Neural cell (in vitro differentiated cells): ENCODE results near the gene RHOT2. TPM values are rescaled to one million over a fixed set of nuclear protein-coding genes. Genes with fewer than 3 reads are reported as not detected.

Source experiments
- H2AFZ ChIP-seq: fragments of 200-600, 300-800 bp; sonication (generic), shearing (Covaris generic); 2 replicates; pipeline ENCODE4 v1.6.0; 2014; ENCODE audit warnings: low read depth, mild to moderate bottlenecking, antibody characterized with exemption, low read length, moderate library complexity
- H3F3A ChIP-seq: fragments of 200-600 bp; shearing (Covaris generic); 2 replicates; pipeline ENCODE4 v1.6.1; 2016; ENCODE audit warnings: mild to moderate bottlenecking, moderate library complexity, mixed read lengths, antibody characterized with exemption, low read length; ENCODE audit not compliant: insufficient read depth, poor library complexity, severe bottlenecking
- H3K27ac ChIP-seq: fragments of 200-600, 300-800 bp; sonication (generic), shearing (Covaris generic); 2 replicates; pipeline ENCODE4 v1.5.1; 2014; ENCODE audit warnings: mild to moderate bottlenecking, low read length, moderate library complexity
- H3K27me3 ChIP-seq: fragments of 300-800, 200-600 bp; sonication (generic), shearing (Covaris generic); 2 replicates; pipeline ENCODE4 v1.6.0; 2014; ENCODE audit warnings: mild to moderate bottlenecking, low read depth, low read length, moderate library complexity; ENCODE audit not compliant: insufficient read depth
- H3K36me3 ChIP-seq: fragments of 300-800, 200-600 bp; sonication (generic), shearing (Covaris generic); 2 replicates; pipeline ENCODE4 v1.5.1; 2014; ENCODE audit warnings: mild to moderate bottlenecking, antibody characterized with exemption, low read length, moderate library complexity; ENCODE audit not compliant: insufficient read depth
- H3K4me2 ChIP-seq: fragments of 300-800, 200-600 bp; sonication (generic), shearing (Covaris generic); 2 replicates; pipeline ENCODE4 v1.6.0; 2014; ENCODE audit warnings: mild to moderate bottlenecking, low read length
- H3K4me3 ChIP-seq: fragments of 300-800, 200-600 bp; sonication (generic), shearing (Covaris generic); 2 replicates; pipeline ENCODE4 v1.5.1; 2014; ENCODE audit warnings: mild to moderate bottlenecking, low read length, moderate library complexity
- H3K79me2 ChIP-seq: fragments of 200-600 bp; shearing (Covaris generic); replicated peaks from 2 replicates; pipeline ENCODE4 v1.6.0; 2014; ENCODE audit warnings: mild to moderate bottlenecking, low read length, moderate library complexity; ENCODE audit not compliant: insufficient read depth
- H3K9ac ChIP-seq: fragments of 300-800, 200-600 bp; sonication (generic), shearing (Covaris generic); 2 replicates; pipeline ENCODE4 v1.6.1; 2016; ENCODE audit warnings: mild to moderate bottlenecking, low read length, mixed read lengths
- H3K9me2 ChIP-seq: fragments of 200-600 bp; shearing (Covaris generic); 2 replicates; pipeline ENCODE4 v1.6.1; 2016; ENCODE audit warnings: mild to moderate bottlenecking, low read length, mixed read lengths; ENCODE audit not compliant: insufficient read depth
- H3K9me3 ChIP-seq: fragments of 200-600, 300-800 bp; sonication (generic), shearing (Covaris generic); 2 replicates; pipeline ENCODE4 v1.6.1; 2016; ENCODE audit warnings: mild to moderate bottlenecking, mixed run types, low read length, moderate library complexity, mixed read lengths
- H4K20me1 ChIP-seq: fragments of 200-600 bp; shearing (Covaris generic); 2 replicates; pipeline ENCODE4 v1.6.1; 2016; ENCODE audit warnings: mild to moderate bottlenecking, mixed run types; ENCODE audit not compliant: insufficient read depth
- CTCF ChIP-seq: fragments of 450-650 bp; IDR thresholded peaks from 2 replicates; pipeline ENCODE4 v1.5.1; 2014; ENCODE audit warnings: antibody characterized with exemption, mild to moderate bottlenecking, moderate library complexity; ENCODE audit not compliant: poor library complexity, severe bottlenecking
- EP300 ChIP-seq: fragments of 450-650 bp; conservative IDR thresholded peaks from 2 replicates; pipeline ENCODE4 v1.6.1; 2014; ENCODE audit warnings: antibody characterized with exemption, mild to moderate bottlenecking, moderate library complexity; ENCODE audit not compliant: poor library complexity, severe bottlenecking
- EZH2 ChIP-seq: fragments of 200-600, 300-800 bp; shearing (Covaris generic), sonication (generic); IDR thresholded peaks from 2 replicates; pipeline ENCODE4 v1.6.1; 2014; ENCODE audit warnings: antibody characterized with exemption, low read length, borderline replicate concordance, mild to moderate bottlenecking; ENCODE audit not compliant: insufficient read depth, poor library complexity, severe bottlenecking
- MXI1 ChIP-seq: fragments of 450-650 bp; conservative IDR thresholded peaks from 2 replicates; pipeline ENCODE4 v1.6.1; 2014; ENCODE audit warnings: antibody characterized with exemption, mild to moderate bottlenecking; ENCODE audit not compliant: poor library complexity, severe bottlenecking
- POLR2AphosphoS5 ChIP-seq: IDR thresholded peaks from 2 replicates; pipeline ENCODE4 v1.6.1; 2012
- RAD21 ChIP-seq: fragments of 450-650 bp; conservative IDR thresholded peaks from 2 replicates; pipeline ENCODE4 v1.6.1; 2014; ENCODE audit warnings: antibody characterized with exemption, mild to moderate bottlenecking, moderate library complexity
- REST ChIP-seq: IDR thresholded peaks from 2 replicates; pipeline ENCODE4 v1.6.1; 2012; ENCODE audit warnings: borderline replicate concordance
- SMC3 ChIP-seq: fragments of 450-650 bp; conservative IDR thresholded peaks from 2 replicates; pipeline ENCODE4 v1.6.1; 2014; ENCODE audit warnings: antibody characterized with exemption, mild to moderate bottlenecking, moderate library complexity; ENCODE audit not compliant: poor library complexity
- TAF1 ChIP-seq: IDR thresholded peaks from 2 replicates; pipeline ENCODE4 v1.6.1; 2012; ENCODE audit warnings: low read depth
- polyA plus RNA-seq: library from polyadenylated mRNA; depleted of rRNA; stranded (reverse); fragments of >200 nt; gene quantifications from 2 replicates; pipeline ENCODE4 v1.2.3, GENCODE V29; 2014

RHOT2 gene
- polyA plus RNA-seq, 1 donor from 2014 or later = 132 TPM

DNA sequence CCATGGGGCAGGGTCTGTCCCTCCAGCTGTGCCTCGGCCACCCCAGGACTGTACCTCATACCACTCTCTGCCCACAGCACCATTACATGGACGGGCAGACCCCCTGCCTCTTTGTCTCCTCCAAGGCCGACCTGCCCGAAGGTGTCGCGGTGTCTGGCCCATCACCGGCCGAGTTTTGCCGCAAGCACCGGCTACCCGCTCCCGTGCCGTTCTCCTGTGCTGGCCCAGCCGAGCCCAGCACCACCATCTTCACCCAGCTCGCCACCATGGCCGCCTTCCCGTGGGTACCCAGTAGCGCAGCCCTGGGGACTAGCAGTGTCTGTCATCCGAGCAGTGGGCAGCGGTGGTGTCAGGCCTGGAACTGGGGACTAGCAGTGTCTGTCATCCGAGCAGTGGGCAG is 4.9 kb downstream of the RHOT2 start:
- no peak overlapping the region for H3K27ac ChIP-seq
- H3K36me3 ChIP-seq = no peaks in the 10 kb centered on the region

GRCh38 chr16:673399-673991 is 5.6 kb downstream of the RHOT2 start:
- Histone ChIP-seq H3K27ac (no peak overlapping the region), H3K4me3 (no peak overlapping the region), H3K4me2 (no peak overlapping the region), H3K9ac (no peak overlapping the region), H3K27me3 (peaks cover 3% of the 10 kb centered on the region), H3K36me3 (no peaks in the 10 kb centered on the region), H3K79me2 (peaks cover 4% of the 10 kb centered on the region), H2AFZ (no peak overlapping the region), H3F3A (no peaks in the 10 kb centered on the region), H3K9me2 (no peaks in the 10 kb centered on the region), H3K9me3 (no peaks in the 10 kb centered on the region), H4K20me1 (no peaks in the 10 kb centered on the region)
- TF ChIP-seq CTCF (no peak), REST (no peak), POLR2AphosphoS5 (no peak), RAD21 (no peak), EZH2 (no peak), SMC3 (no peak), EP300 (no peak), TAF1 (no peak), MXI1 (no peak)

More for the DNA sequence above, 4.9 kb downstream of the RHOT2 start:
- H3K27me3 ChIP-seq = peaks cover 3% of the 10 kb centered on the region
- no peaks in the 10 kb centered on the region for H3K9me2 ChIP-seq
- H3K9me3 ChIP-seq = no peaks in the 10 kb centered on the region
- no peak overlapping the region for H3K4me3 ChIP-seq
- no peak overlapping the region for H3K9ac ChIP-seq
- no peaks in the 10 kb centered on the region for H3F3A ChIP-seq
- H4K20me1 ChIP-seq = no peaks in the 10 kb centered on the region
- no peak overlapping the region for H3K4me2 ChIP-seq
- H2AFZ ChIP-seq = no peak overlapping the region
- peaks cover 9% of the 10 kb centered on the region for H3K79me2 ChIP-seq
- TF ChIP-seq POLR2AphosphoS5 = no peak
- no peak for TF ChIP-seq EP300
- TF ChIP-seq MXI1 = no peak
- no peak for TF ChIP-seq CTCF
